ENCODE data around the gene DENND4B. TPM values are rescaled to one million over a fixed set of nuclear protein-coding genes. Genes with fewer than 3 reads are reported as not detected.

The DENND4B gene
- polyA plus RNA-seq, 1 of the 3 experiments (the other 2 are of a cell fraction): 29.6 TPM

DNA sequence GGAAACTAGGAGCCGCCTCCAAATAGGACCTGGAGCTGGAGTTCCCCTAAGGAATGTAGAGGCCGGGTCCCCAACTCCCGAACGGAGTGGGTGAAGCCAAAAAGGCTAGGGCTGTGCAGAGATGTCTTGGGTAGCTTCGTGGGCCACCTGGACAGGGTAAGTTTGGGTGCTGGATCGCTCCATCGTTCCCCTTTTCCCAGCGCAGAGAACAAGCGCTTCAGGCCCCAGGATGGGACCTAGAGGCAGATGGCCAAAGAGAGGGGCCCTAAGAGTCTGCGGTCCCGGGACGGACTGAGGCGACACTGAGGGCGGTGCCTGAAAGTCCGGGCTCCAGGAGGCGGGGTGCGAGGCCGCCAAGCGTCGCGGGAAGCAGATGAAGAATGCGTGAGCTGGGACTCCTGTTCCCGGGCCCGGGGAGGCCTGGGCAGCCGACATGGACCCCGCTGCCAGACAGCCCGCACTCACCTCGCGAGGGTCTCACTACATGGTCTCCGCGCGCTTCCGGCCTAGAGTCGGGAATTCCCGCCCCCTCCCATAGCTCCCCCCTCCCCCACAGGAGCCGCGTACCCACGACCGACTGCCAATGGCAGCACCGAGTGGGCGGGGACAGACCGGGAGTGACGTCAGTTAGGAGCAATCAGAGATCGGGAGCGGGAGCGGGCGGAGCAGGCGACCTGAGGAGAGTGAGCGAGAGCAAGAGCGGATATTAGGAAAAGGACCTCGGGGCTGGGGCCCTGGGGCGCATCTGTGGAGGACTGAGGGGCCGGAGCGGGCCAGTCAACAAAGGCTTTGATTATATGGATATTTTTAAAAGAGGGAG, 16.7 kb upstream of the DENND4B start, which contains the start of gene SLC39A1 (continued):
- TF ChIP-seq MEF2A (IDR thresholded peaks at IDR 0.05; ENCODE audit: borderline replicate concordance, low read depth) (no peak), MXI1 (IDR thresholded peaks at IDR 0.05; ENCODE audit: low read depth, low read length) (no peak; the same call in 1 of the 2 replicates), NFIC (IDR thresholded peaks at IDR 0.05; ENCODE audit: borderline replicate concordance) (no peak), ELF1 (IDR thresholded peaks at IDR 0.05) (0 out of 2 replicates have a peak, but pooled peaks have one; percentile 32), EZH2phosphoT487 (IDR thresholded peaks at IDR 0.05; ENCODE audit: borderline replicate concordance, low read depth) (no peak), GABPA (IDR thresholded peaks at IDR 0.05; ENCODE audit: low read depth) (peak; percentile 50), GATA2 (CRISPR knock-in tag; IDR thresholded peaks at IDR 0.05) (no peak), NRF1 (IDR thresholded peaks at IDR 0.05; ENCODE audit: low read depth, low read length) (no peak)
- TF ChIP-seq, protein P1, sequence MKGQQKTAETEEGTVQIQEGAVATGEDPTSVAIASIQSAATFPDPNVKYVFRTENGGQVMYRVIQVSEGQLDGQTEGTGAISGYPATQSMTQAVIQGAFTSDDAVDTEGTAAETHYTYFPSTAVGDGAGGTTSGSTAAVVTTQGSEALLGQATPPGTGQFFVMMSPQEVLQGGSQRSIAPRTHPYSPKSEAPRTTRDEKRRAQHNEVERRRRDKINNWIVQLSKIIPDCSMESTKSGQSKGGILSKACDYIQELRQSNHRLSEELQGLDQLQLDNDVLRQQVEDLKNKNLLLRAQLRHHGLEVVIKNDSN (IDR thresholded peaks at IDR 0.05; ENCODE audit: borderline replicate concordance, low read depth): no peak
- TF ChIP-seq, protein P2, sequence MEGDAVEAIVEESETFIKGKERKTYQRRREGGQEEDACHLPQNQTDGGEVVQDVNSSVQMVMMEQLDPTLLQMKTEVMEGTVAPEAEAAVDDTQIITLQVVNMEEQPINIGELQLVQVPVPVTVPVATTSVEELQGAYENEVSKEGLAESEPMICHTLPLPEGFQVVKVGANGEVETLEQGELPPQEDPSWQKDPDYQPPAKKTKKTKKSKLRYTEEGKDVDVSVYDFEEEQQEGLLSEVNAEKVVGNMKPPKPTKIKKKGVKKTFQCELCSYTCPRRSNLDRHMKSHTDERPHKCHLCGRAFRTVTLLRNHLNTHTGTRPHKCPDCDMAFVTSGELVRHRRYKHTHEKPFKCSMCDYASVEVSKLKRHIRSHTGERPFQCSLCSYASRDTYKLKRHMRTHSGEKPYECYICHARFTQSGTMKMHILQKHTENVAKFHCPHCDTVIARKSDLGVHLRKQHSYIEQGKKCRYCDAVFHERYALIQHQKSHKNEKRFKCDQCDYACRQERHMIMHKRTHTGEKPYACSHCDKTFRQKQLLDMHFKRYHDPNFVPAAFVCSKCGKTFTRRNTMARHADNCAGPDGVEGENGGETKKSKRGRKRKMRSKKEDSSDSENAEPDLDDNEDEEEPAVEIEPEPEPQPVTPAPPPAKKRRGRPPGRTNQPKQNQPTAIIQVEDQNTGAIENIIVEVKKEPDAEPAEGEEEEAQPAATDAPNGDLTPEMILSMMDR (IDR thresholded peaks at IDR 0.05): no peak

DNA sequence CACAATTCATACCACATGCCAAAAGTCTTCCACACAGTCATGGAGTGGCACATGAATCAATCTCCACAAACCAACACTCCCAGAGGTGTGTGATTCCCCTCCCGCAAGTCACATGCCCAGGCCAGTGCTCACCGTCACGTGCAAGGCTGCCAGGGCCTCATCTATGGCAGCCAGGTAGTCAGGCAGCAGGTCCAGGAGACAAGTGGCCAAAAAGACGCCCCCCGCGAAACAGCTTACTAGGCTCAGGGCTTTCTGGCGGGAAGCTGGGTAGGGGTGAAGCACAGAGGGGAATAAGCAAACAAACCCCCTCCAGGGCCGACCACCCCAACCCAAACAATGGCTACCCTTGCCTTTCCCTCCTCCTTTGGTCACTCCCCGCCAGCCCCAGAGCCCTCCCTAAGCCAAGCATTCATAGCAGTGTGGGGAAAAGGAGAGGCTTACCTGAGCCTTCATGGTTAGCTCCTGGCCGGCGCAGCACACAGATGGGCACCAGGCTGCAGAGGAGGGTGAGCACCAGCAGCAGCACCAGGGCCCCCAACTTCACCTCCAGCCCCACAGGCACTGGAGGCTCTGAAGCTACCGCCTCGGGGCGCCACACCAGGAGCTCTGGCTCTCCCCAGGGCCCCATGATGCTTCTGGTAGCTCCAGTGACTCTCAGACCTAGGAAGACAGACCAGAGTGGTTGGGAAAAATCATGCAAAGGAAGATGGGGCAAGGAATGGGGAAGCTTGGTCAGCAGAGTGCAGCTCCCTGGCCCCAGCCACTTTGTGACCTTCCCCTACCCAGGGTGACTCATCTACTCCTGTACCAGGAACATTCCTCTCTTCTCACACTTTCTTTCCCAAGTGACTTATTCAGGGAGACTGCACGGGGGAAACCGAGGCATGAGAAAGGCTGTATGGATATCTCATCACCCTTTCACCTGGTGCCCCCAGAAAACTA, 15.8 kb upstream of the DENND4B start:
- H3K9ac ChIP-seq: peak overlapping the region; percentile 81
- H3K36me3 ChIP-seq (replicated peaks in 1 of 2; ENCODE audit: control insufficient read depth in 1 of 2, insufficient read depth in 2 of 2, low read length in 1 of 2): peaks cover 12 to 15% of the 10 kb centered on the region in 2 experiments
- H3K9me2 ChIP-seq: no peaks in the 10 kb centered on the region
- H2AFZ ChIP-seq (ENCODE audit: low read depth): peak overlapping the region; percentile 86
- DNase-seq: no peak
- TF ChIP-seq FOSL2 (IDR thresholded peaks at IDR 0.05; ENCODE audit: borderline replicate concordance, low read depth) (peak; percentile 60; the same call in 1 of the 2 replicates), MXI1 (IDR thresholded peaks at IDR 0.05; ENCODE audit: low read depth, low read length) (peak; percentile 45; the same call in 1 of the 2 replicates), JUND (IDR thresholded peaks at IDR 0.05) (0 out of 2 replicates have a peak, but pooled peaks have one; percentile 9), FOXM1 (IDR thresholded peaks at IDR 0.05; ENCODE audit: low read depth) (no peak)
- TF ChIP-seq, protein P2 (IDR thresholded peaks at IDR 0.05): peak; percentile 10; the same call in 1 of the 2 replicates
- TF ChIP-seq, protein P3, sequence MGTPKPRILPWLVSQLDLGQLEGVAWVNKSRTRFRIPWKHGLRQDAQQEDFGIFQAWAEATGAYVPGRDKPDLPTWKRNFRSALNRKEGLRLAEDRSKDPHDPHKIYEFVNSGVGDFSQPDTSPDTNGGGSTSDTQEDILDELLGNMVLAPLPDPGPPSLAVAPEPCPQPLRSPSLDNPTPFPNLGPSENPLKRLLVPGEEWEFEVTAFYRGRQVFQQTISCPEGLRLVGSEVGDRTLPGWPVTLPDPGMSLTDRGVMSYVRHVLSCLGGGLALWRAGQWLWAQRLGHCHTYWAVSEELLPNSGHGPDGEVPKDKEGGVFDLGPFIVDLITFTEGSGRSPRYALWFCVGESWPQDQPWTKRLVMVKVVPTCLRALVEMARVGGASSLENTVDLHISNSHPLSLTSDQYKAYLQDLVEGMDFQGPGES (IDR thresholded peaks at IDR 0.05; ENCODE audit: low read depth, low read length): no peak
- TF ChIP-seq, protein P1 (IDR thresholded peaks at IDR 0.05; ENCODE audit: borderline replicate concordance, low read depth): peak; percentile 40; the same call in 1 of the 2 replicates
- H3K79me2 ChIP-seq (ENCODE audit: insufficient read depth): peaks cover 59% of the 10 kb centered on the region
- WGBS (ENCODE audit: low lambda C conversion rate): 29% methylated on average over 12 of the region's 16 CpGs
- H4K20me1 ChIP-seq (ENCODE audit: insufficient read depth): peaks cover 5% of the 10 kb centered on the region; the same call in 1 of the 2 replicates
- ChIA-PET CTCF (interaction anchor here (1.0 to 8.6 kb wide), 6 partner anchors 15 to 165 kb away, joined by 3 to 50 read pairs (median 6); partner anchors contain the start of genes DENND4B, JTB and RAB13), POLR2A (interaction anchor here (1.0 to 3.4 kb wide), 8 partner anchors 9 to 179 kb away, joined by 4 to 20 read pairs (median 6); partner anchors contain the start of genes JTB and RPS27)
- H3F3A ChIP-seq (replicated peaks; ENCODE audit: insufficient read depth): peaks cover 27% of the 10 kb centered on the region
- peak overlapping the region; percentile 77 to 91 for H3K4me3 ChIP-seq (ENCODE audit: low read depth in 2 of 2, low read length in 1 of 2)
- H3K27ac ChIP-seq (ENCODE audit: low read depth in 2 of 2, low read length in 1 of 2): peak overlapping the region; percentile 70 to 94
- H3K4me2 ChIP-seq: peak overlapping the region; percentile 93
- H3K27me3 ChIP-seq (ENCODE audit: insufficient read depth): no peaks in the 10 kb centered on the region
- no peaks in the 10 kb centered on the region for H3K9me3 ChIP-seq
- peaks cover 0 to 38% of the 10 kb centered on the region in 2 experiments; a peak in 2 of 4 replicates for H3K4me1 ChIP-seq (ENCODE audit: control insufficient read depth in 1 of 2, insufficient read depth in 2 of 2, low read depth in 1 of 2, low read length in 1 of 2)

All from SK-N-SH (cell line).